ENCODE measurements around the gene KIF2C.

The KIF2C gene

GRCh38 chr1:44817307-44817706 lies 77.7 kb downstream of the KIF2C start:
- DNase-seq = no peak
